C4-2B (cell line): Measurements from ENCODE around the gene SDK2.

Experiments
- ZFX ChIP-seq: fragments of 450-650 bp; IDR thresholded peaks from 2 replicates; pipeline ENCODE4 v1.6.1; 2017
- TF ChIP-seq, protein P1 (sequence below): fragments of 450-650 bp; conservative IDR thresholded peaks from 2 replicates; pipeline ENCODE4 v1.5.1; 2017; ENCODE audit warnings: mild to moderate bottlenecking

GRCh38 chr17:73689596-73690275 is 45.5 kb upstream of the SDK2 start:
- TF ChIP-seq, protein P1, sequence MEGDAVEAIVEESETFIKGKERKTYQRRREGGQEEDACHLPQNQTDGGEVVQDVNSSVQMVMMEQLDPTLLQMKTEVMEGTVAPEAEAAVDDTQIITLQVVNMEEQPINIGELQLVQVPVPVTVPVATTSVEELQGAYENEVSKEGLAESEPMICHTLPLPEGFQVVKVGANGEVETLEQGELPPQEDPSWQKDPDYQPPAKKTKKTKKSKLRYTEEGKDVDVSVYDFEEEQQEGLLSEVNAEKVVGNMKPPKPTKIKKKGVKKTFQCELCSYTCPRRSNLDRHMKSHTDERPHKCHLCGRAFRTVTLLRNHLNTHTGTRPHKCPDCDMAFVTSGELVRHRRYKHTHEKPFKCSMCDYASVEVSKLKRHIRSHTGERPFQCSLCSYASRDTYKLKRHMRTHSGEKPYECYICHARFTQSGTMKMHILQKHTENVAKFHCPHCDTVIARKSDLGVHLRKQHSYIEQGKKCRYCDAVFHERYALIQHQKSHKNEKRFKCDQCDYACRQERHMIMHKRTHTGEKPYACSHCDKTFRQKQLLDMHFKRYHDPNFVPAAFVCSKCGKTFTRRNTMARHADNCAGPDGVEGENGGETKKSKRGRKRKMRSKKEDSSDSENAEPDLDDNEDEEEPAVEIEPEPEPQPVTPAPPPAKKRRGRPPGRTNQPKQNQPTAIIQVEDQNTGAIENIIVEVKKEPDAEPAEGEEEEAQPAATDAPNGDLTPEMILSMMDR: no peak
- no peak for TF ChIP-seq ZFX
